ENCODE data around the gene SULT4A1.
"Not testable (repeated sequence)": the region's sequence is repeated elsewhere in the genome, so short reads cannot be mapped to it uniquely, and the experiment has no call there.

SULT4A1 gene

DNA sequence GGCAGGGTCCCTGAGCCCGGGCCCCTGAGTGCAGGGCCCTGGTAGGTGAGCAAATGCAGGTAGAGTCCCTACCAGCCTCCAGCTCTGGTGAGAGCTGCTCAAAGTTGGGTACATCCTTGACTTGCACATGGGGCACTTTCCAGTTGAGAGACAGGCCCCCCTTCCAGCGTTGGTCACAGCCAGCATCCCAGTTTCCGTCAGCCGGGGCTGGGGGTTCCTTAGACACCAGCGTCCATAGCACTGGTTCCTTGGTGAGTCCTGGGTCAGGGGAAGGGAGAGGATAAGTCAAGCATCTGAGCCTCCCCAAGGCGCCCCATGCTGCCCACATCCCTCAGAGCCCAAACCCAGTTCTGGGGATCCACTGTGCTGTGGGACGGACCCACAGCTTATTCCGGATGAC is 23.9 kb upstream of the SULT4A1 start:
- no peak for DNase-seq (ENCODE audit: low read depth)

GRCh38 chr22:43885786-43886185 is 23.5 kb upstream of the SULT4A1 start:
- DNase-seq (ENCODE audit: low read depth): no peak

DNA sequence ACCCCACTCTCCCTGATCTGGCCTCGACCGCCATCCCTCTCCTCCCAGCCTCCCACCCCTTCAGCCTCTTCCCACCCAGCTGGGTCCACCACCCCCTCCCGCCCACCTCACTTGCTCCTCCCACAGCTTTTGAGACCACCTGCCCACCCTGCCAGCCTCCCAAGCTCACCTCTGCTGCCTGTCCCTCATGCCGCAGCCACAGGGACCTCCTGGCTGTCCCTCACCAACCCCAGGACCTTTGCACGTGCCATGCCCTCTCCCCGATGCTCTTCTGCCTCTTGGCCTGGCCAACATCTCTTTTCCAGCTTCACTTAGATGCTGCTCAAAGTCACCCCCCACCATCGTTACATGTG is 23.0 kb upstream of the SULT4A1 start:
- DNase-seq (ENCODE audit: low read depth): no peak

DNA sequence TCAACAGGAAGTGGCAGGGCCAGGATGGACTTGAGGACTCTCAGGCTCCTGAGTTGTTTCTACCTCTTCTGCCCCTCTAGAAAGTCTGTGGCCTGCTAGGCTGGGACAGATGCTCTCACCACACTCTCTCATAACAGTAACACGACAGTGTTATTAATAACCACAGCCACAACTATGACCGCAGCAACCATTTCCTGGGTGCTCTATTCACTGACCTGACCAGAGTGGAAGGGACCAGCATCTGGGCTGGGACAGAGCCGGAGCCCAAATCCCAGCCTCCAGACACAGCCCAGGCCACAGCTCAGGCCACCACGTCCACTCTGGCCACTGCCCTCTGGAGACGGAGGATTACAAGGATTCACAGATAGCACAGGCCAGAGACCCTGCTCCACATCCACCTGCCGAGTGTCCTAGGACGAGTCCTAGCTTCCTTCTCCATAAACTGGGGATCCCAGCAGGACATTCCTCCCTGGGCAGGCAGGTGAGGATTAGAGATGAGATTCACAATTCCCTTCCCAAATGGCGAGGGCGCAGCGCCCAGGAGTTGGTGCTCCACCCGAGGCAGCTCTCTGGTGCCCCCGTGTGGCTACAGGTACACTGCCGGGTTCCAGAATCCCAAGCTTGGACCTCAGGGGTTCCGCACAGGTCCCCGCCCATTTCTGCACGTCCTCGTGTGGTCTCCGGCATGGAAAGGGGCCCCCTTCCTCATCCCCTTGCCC is 22.4 kb upstream of the SULT4A1 start:
- no peak for DNase-seq (ENCODE audit: low read depth)

DNA sequence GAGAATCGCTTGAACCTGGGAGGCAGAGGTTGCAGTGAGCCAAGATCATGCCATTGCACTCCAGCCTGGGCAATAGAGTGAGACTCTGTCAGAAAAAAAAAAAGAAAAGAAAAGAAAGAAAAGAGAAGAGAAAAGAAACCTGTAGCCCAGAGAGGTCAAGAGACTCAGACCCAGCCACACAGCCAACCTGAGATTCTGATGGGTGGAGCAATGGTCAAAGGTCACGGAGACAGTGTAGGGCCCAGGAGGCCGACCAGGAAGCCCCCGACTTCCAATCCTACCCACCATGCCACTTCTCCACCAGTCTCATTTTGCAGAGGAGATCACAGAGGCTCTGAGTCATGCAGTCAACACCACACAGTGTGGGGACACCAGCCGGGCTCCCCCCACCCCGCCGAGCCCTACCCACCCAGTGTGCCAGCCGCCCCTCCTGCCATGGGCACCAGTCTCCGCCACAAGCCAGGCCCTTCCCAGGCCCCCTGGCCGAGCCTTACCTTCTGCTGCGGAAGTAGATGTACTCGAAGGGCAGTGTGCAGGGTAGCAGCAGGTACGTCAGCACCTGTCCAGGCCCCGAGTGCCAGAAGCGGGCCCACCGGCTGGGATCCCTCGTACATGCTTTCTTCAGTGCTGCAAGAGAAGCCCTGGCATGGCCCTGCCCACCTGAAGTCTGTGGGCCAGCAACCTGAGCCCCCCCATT is 21.6 kb upstream of the SULT4A1 start:
- no peak for DNase-seq (ENCODE audit: low read depth)

- no peak for DNase-seq (ENCODE audit: low read depth)
Measured at GRCh38 chr22:43883012-43883661, 20.8 kb upstream of the SULT4A1 start.

- DNase-seq (ENCODE audit: low read depth): no peak
Measured at GRCh38 chr22:43882122-43882767, 19.9 kb upstream of the SULT4A1 start.

DNA sequence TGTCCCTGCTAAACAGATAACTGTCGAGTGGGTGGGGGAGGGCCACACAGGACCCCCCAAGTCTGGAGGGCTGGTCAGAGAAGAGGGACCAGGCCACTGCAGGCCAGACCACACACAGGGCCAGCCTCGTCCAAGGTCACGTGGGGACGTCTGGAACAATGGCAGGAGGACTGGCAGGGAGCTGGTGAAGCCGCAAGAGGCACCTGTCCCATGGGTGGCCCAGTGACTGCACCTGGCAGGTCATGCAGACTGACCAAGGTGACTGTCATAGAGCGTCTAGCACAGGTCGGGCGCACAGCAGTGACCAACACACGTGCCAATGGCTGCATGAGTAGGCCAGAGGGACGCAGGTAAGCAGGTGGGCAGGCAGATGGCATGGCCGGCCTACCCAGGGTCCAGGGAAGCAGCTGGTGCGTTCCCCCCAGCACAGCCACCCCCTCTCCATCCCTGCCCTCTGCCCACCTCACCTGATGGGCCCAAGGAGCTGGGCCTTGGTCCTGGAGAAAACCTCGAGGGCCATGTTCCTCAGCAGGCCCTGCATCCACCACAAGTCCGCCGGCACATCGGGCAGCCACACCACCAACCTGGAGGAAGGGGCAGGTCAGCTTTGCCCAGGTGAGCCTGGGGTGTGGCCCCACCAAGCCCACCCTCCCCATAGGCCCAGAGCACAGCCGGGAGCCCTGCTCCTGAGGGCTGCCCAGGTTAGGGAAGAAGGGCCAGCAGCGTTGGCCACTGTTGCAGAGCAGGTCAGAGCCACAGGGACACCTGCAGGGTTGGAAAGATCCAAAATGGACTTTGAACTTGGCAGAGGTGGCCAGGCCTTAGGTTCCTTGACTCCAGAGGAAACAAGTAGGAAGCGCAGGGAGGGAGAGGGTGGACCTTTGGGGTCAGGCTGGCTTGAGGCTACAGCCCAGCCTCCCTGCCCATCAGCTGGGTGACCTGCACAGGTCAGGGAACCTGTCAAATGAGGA is 19.1 kb upstream of the SULT4A1 start:
- no peak for DNase-seq (ENCODE audit: low read depth)

DNA sequence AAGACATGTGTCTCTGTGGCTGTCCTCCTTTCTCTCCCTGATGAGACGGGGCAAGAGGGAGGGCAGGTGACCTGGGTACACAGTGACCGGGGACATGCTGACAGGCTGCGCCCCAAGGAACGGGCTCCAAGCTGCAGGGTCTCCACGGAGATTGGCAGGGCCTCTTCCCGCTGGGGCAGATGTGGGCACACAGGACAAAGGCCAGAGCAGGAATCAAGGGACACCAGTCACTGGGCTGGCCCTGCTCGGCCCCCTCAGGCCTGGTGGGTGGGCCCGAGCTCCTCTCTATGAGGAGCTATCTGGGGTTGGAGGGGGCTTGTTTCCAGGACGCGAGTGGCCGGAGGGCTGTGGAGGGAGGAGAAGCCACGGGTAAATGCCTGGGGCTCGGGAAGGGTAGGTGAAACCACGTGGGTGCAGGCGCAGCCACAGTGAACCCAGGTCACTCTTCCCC is 18.3 kb upstream of the SULT4A1 start:
- no peak for DNase-seq (ENCODE audit: low read depth)

GRCh38 chr22:43879901-43880540 is 17.7 kb upstream of the SULT4A1 start:
- DNase-seq (ENCODE audit: low read depth): no peak

- DNase-seq (ENCODE audit: low read depth): no peak
Measured at GRCh38 chr22:43878831-43879550, 16.7 kb upstream of the SULT4A1 start.

DNA sequence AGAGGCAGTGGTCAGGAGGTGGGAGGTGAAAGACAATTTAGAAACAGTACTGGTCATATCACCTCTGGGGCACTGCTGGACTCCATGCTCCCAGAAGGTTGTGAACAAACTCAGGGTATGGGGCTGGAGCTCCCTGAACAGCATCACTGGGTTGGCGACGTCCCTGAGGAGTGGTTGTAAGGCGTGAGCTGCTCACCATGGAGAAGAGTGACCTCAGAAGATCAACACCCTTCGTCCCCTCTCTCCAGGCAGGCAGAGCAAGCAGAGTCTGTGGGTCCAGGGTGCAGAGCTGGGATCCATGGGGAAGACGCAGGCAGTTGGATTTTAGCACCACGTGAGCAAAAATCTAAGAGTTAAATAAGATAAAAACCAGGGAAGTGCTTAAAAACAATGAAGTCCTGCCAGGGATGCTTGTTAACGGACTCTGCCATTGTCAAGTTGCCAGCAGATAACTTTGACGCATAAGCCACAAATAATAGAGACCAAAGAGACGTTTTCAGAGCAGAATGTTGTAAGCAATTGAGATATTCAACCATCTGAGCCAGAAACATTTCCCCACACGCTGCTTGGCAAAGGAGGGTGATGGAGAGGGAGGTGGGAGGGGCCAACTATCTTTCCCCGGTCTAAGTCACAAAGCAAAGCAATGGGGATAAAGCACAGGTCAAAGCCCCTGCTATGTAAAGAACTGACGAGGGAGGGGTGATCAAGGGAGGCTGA is 15.9 kb upstream of the SULT4A1 start:
- no peak for DNase-seq (ENCODE audit: low read depth)

DNA sequence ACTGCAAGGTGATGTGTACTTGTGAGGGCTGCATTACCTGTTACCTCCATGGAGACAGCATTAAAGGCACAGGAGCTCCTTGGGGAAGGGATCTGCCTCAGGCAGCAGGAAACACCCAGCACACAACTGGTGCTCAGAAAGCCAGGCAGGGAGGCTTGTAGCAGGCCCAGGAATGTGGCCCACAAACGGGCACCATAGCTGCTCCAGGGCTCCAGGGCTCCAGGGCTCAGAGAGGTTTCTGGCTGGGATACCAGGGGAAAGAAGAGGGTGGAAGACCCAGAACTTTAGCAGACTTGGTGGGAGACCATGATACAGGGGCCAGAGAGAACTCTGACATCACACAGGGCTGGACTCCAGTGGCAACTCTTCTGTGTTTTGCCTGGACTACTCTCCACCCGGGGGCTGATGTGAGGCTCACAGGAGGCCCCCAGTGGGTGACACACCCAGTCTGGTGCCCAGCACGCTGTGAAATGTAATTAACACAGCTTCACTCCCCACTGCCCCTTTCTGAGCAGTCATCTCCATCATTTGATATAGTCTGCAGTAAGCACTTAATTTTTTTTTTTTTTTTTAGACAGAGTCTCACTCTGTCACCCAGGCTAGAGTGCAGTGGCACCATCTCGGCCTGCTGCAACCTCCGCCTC is 14.7 kb upstream of the SULT4A1 start:
- DNase-seq (ENCODE audit: low read depth): no peak

DNA sequence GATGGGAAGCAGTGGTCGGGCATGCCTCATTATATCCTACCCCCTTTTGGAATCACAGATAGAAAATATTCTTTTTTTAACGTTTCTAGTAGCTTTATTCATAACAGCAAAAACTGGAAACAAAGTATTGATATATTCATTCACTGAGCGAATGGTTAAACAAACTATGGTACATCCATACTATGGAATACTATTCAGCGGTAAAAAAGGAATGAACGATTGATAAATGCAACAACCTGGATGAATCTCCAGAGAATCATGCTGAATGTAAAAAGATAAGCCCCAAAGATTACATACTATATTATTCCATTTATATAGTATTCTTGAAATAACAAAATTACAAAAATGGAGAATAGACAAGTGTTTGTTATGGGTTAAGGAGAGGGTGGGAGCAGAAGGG is 7.5 kb upstream of the SULT4A1 start:
- no peak for DNase-seq (ENCODE audit: low read depth)

- DNase-seq (ENCODE audit: low read depth): not testable (repeated sequence)
Measured at GRCh38 chr22:43869001-43869400, 6.7 kb upstream of the SULT4A1 start.

GRCh38 chr22:43867839-43868635 is 5.7 kb upstream of the SULT4A1 start:
- DNase-seq (ENCODE audit: low read depth): no peak

- no peak for DNase-seq (ENCODE audit: low read depth)
Measured at GRCh38 chr22:43862882-43863202, 529 bp upstream of the SULT4A1 start.

DNA sequence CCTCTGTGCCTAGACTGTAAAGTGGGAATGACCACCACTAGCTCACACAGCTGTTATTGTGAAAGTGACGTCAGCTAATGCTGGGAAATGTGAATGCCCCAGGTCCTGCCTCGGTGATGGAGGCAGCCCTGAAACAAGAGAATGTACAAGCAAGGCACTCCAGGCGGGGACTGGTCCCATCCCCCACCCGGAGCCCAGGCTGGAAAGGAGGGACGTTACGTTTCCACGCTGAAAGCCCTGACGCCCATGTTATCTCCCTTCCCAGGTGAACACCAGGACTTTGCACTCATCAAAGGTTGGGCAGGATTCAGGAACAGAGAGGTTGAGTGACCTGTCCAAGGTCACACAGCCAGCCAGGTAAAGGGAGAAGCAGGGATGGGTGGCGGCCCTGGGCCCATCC is 784 bp downstream of the SULT4A1 start:
- no peak for DNase-seq (ENCODE audit: low read depth)

GRCh38 chr22:43860831-43861230 is 1.5 kb downstream of the SULT4A1 start:
- no peak for DNase-seq (ENCODE audit: low read depth)
